Measurements from ENCODE around the gene P2RX2.

The P2RX2 gene

GRCh38 chr12:132646850-132647249 is 28.3 kb downstream of the P2RX2 start:
- H3K4me3 Mint-ChIP-seq = no peak overlapping the region
- H3K4me1 Mint-ChIP-seq (ENCODE audit: low read depth) = no peaks in the 10 kb centered on the region
- H3K27ac Mint-ChIP-seq = no peak overlapping the region
- H3K27me3 Mint-ChIP-seq = no peaks in the 10 kb centered on the region
- no peaks in the 10 kb centered on the region for H3K9me3 Mint-ChIP-seq (ENCODE audit: low read depth)
- H3K36me3 Mint-ChIP-seq = peaks cover 7% of the 10 kb centered on the region

DNA sequence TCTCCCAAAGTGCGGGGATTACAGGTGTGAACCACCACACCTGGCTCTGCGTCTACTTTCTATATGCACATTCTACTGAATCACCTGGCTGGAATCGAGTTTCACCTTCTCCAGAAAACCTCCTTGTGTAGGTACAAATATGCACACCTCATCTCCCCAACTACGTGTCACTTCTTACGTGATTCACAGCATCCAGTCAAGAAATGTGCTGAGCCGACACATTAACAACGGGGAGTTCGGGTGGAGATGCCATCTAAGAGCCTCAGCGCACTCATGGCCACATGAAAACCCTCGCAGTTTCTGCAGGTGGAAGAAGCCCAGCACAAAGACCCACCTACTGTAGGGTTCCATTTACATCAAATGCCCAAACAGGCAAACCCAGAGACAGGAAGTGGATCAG is 29.3 kb downstream of the P2RX2 start:
- Mint-ChIP-seq H3K9me3 (ENCODE audit: low read depth) (no peaks in the 10 kb centered on the region), H3K4me3 (no peak overlapping the region), H3K36me3 (peaks cover 10% of the 10 kb centered on the region), H3K27ac (no peak overlapping the region), H3K27me3 (no peaks in the 10 kb centered on the region), H3K4me1 (ENCODE audit: low read depth) (no peaks in the 10 kb centered on the region)

- H3K27ac Mint-ChIP-seq = no peak overlapping the region
- H3K9me3 Mint-ChIP-seq (ENCODE audit: low read depth) = no peaks in the 10 kb centered on the region
- H3K27me3 Mint-ChIP-seq = no peaks in the 10 kb centered on the region
- no peak overlapping the region for H3K4me3 Mint-ChIP-seq
- H3K36me3 Mint-ChIP-seq = peaks cover 12% of the 10 kb centered on the region
- H3K4me1 Mint-ChIP-seq (ENCODE audit: low read depth) = no peaks in the 10 kb centered on the region
Observed at GRCh38 chr12:132648616-132649225, 30.1 kb downstream of the P2RX2 start.

GRCh38 chr12:132649226-132649945 is 30.8 kb downstream of the P2RX2 start:
- Mint-ChIP-seq H3K4me3 (no peak overlapping the region), H3K27ac (no peak overlapping the region), H3K27me3 (no peaks in the 10 kb centered on the region), H3K4me1 (ENCODE audit: low read depth) (no peaks in the 10 kb centered on the region), H3K36me3 (peaks cover 12% of the 10 kb centered on the region), H3K9me3 (ENCODE audit: low read depth) (no peaks in the 10 kb centered on the region)

- H3K27ac Mint-ChIP-seq = no peak overlapping the region
- no peaks in the 10 kb centered on the region for H3K4me1 Mint-ChIP-seq (ENCODE audit: low read depth)
- no peak overlapping the region for H3K4me3 Mint-ChIP-seq
- no peaks in the 10 kb centered on the region for H3K27me3 Mint-ChIP-seq
- H3K36me3 Mint-ChIP-seq = peaks cover 13% of the 10 kb centered on the region
- H3K9me3 Mint-ChIP-seq (ENCODE audit: low read depth) = no peaks in the 10 kb centered on the region
Observed at GRCh38 chr12:132651444-132652100, 33.0 kb downstream of the P2RX2 start.

DNA sequence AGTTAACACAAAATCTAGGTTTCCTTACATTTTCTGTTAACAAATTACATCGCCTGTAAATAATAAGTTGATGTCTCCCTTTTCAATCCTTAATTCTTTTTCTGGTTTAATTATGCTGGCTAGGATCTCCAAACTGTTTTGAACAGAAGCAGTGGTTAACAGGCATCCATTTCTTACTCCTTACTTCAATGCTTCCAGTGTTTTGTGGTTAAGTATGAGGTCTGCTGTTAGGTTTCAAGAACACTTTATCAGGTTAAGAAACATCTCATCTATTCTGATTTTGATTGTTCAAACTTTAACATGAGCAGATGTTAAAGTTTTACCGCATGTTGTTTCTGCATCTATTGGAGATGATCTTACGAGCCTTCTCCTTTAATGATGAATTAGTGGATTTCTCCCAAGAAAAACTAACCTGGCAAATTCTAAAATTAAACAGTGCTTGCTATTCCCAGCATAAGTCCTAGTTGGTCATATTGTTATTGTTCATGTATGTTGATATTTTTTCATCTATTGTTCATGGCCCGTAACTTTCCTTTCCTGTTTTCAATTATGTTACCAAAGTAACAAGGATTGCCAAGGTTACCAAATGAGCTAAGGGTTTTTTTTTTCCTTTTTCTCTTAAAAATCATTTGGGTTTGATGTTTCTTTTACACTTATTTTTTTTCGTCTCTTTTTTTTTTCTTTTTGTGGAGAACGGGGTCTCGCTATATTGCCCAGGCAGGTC is 35.2 kb downstream of the P2RX2 start:
- H3K27ac Mint-ChIP-seq = no peak overlapping the region

DNA sequence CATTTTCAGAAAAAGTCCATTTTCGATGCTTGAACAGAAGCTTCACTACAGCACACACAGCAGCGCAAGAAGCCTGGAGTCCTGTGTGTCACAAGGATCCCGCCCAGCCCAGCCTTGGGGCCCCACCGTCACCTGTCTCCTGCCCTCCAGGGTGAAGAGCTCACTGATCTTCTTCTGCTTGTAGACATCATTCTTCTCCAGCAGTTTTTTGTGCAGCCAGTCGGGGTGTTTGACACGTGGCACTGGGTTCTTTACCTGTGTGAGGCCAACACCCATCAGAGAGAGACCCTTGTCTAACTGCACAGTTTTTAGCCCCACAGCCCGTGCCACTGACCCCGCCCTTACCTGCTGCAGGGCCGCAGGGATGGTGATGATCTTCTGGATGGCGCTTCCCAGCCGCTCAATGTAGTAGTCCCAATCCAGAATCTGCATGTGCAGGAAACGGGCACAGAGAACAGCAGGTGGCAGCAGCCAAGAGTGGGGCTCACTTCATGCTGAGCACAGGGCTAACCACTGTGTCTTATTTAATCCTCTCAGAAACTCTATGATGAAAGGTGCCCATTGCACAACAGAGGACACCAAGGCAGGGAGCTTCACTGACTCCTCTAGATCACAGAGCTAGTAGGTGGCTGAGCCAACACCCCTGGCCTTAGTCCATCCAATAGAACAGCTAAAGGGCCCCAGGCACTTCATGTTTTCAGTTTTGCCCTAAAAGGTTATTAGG is 38.6 kb downstream of the P2RX2 start:
- no peak overlapping the region for H3K4me3 Mint-ChIP-seq
- no peak overlapping the region for H3K27ac Mint-ChIP-seq
- no peaks in the 10 kb centered on the region for H3K27me3 Mint-ChIP-seq
- H3K9me3 Mint-ChIP-seq (ENCODE audit: low read depth) = no peaks in the 10 kb centered on the region
- peaks cover 15% of the 10 kb centered on the region for H3K36me3 Mint-ChIP-seq
- H3K4me1 Mint-ChIP-seq (ENCODE audit: low read depth) = peaks cover 9% of the 10 kb centered on the region

More for the DNA sequence above, 35.2 kb downstream of the P2RX2 start:
- no peaks in the 10 kb centered on the region for H3K27me3 Mint-ChIP-seq
- no peaks in the 10 kb centered on the region for H3K9me3 Mint-ChIP-seq (ENCODE audit: low read depth)
- no peaks in the 10 kb centered on the region for H3K4me1 Mint-ChIP-seq (ENCODE audit: low read depth)
- no peak overlapping the region for H3K4me3 Mint-ChIP-seq
- H3K36me3 Mint-ChIP-seq = peaks cover 14% of the 10 kb centered on the region

GRCh38 chr12:132658149-132658894 is 39.7 kb downstream of the P2RX2 start:
- Mint-ChIP-seq H3K36me3 (peaks cover 13% of the 10 kb centered on the region), H3K27me3 (no peaks in the 10 kb centered on the region), H3K4me1 (ENCODE audit: low read depth) (peaks cover 10% of the 10 kb centered on the region), H3K4me3 (no peak overlapping the region), H3K27ac (no peak overlapping the region), H3K9me3 (ENCODE audit: low read depth) (no peaks in the 10 kb centered on the region)

DNA sequence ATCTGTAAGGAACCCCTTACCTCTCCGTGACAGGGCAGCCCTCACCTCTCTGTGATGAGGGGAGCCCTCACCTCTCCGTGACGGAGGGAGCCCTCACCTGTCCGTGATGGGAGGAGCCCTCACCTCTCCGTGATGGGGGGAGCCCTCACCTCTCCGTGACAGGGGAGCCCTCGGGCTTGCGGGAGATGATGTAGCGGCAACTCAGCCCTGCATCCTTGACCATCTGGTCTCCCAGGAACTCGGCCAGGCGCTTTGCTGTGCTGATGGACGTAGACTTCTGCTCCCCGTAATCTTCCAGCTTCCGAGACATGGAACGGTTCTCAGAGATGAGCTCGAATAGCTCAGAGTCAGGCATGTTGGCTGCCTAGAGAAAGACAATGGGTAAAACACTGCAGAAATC is 40.6 kb downstream of the P2RX2 start:
- H3K27ac Mint-ChIP-seq = no peak overlapping the region
- peaks cover 11% of the 10 kb centered on the region for H3K36me3 Mint-ChIP-seq
- no peak overlapping the region for H3K4me3 Mint-ChIP-seq
- H3K4me1 Mint-ChIP-seq (ENCODE audit: low read depth) = peaks cover 11% of the 10 kb centered on the region
- no peaks in the 10 kb centered on the region for H3K9me3 Mint-ChIP-seq (ENCODE audit: low read depth)
- no peaks in the 10 kb centered on the region for H3K27me3 Mint-ChIP-seq

- Mint-ChIP-seq H3K4me1 (ENCODE audit: low read depth) (peaks cover 11% of the 10 kb centered on the region), H3K27ac (no peak overlapping the region), H3K36me3 (peaks cover 9% of the 10 kb centered on the region), H3K4me3 (no peak overlapping the region), H3K9me3 (ENCODE audit: low read depth) (no peaks in the 10 kb centered on the region), H3K27me3 (no peaks in the 10 kb centered on the region)
Observed at GRCh38 chr12:132660052-132660451, 41.5 kb downstream of the P2RX2 start.

DNA sequence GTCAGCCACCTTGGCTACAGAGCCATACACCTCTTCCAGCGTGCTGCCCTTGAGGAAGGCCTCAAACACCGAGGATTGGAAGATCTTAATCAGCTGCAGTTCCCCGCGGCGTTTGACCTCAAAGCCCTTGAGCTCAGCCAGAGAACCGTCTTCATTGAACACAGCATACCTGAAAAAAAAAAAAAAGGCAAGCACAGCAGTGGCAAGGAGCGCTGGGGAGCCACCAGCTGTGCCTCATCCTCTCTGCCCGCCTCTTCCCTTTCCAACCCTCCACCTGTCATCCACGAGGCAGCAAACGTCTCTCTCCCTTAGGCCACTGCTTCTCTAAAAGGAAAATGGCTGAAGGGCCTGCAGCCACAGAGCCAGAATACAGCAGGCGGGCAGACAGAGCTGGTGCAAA is 42.4 kb downstream of the P2RX2 start:
- H3K4me1 Mint-ChIP-seq (ENCODE audit: low read depth) = peaks cover 11% of the 10 kb centered on the region
- no peak overlapping the region for H3K27ac Mint-ChIP-seq
- peaks cover 13% of the 10 kb centered on the region for H3K36me3 Mint-ChIP-seq
- no peak overlapping the region for H3K4me3 Mint-ChIP-seq
- no peaks in the 10 kb centered on the region for H3K27me3 Mint-ChIP-seq
- H3K9me3 Mint-ChIP-seq (ENCODE audit: low read depth) = no peaks in the 10 kb centered on the region

- Mint-ChIP-seq H3K36me3 (peaks cover 16% of the 10 kb centered on the region), H3K27me3 (no peaks in the 10 kb centered on the region), H3K9me3 (ENCODE audit: low read depth) (no peaks in the 10 kb centered on the region), H3K27ac (no peak overlapping the region), H3K4me3 (no peak overlapping the region), H3K4me1 (ENCODE audit: low read depth) (peaks cover 11% of the 10 kb centered on the region)
Observed at GRCh38 chr12:132661972-132662371, 43.4 kb downstream of the P2RX2 start.

- H3K27ac Mint-ChIP-seq = no peak overlapping the region
- H3K27me3 Mint-ChIP-seq = no peaks in the 10 kb centered on the region
- no peak overlapping the region for H3K4me3 Mint-ChIP-seq
- H3K9me3 Mint-ChIP-seq (ENCODE audit: low read depth) = no peaks in the 10 kb centered on the region
- H3K4me1 Mint-ChIP-seq (ENCODE audit: low read depth) = peaks cover 11% of the 10 kb centered on the region
- peaks cover 16% of the 10 kb centered on the region for H3K36me3 Mint-ChIP-seq
Observed at GRCh38 chr12:132662901-132663755, 44.6 kb downstream of the P2RX2 start.

Measured in activated naive CD8-positive, alpha-beta T cell (primary cell).